Measurements from ENCODE around the gene IL13.

- TF ChIP-seq CTCF (IDR thresholded peaks at IDR 0.05) (no peak), POLR2A (IDR thresholded peaks at IDR 0.05) (no peak)
Measured at GRCh38 chr5:132678735-132679134, 20.8 kb downstream of the IL13 start.

Data from thyroid gland (tissue), 4 donors.